Endothelial cell of umbilical vein (primary cell): Measurements from ENCODE around the gene NFIC. TPM values are rescaled to one million over a fixed set of nuclear protein-coding genes. Genes with fewer than 3 reads are reported as not detected.

Source experiments
- BruUV-seq: library from RNA; stranded (reverse); fragments of 400-500 nt; replicated peaks from 2 replicates; lab custom pipeline; 2021; lab: Mats Ljungman, UMichigan
- CTCF ChIA-PET: fragments of 300-600, 350-600 bp; sonication (Branson Sonifier 250); formaldehyde crosslinking; loops from one replicate; lab custom pipeline; 2021; ENCODE audit warnings: antibody characterized with exemption, inconsistent platforms; lab: Charles Lee
- POLR2A ChIA-PET: fragments of 300-600, 350-600 bp; sonication (Branson Sonifier 250); formaldehyde crosslinking; loops from one replicate; lab custom pipeline; 2021; ENCODE audit warnings: antibody characterized with exemption, inconsistent platforms; lab: Charles Lee
- DNase-seq: peaks from one replicate; pipeline ENCODE4 v3.0.0-alpha.2; 2011; ENCODE audit warnings: low read depth, low spot score
- FAIRE-seq: peaks from 2 replicates; lab custom pipeline; 2011; peaks lifted over from hg19 to GRCh38; lab: Jason Lieb, UNC
- H2AFZ ChIP-seq: 2 replicates; pipeline ENCODE4 v1.6.0; 2012; ENCODE audit warnings: low read depth, low read length, control low read depth, inconsistent platforms
- H3K27ac ChIP-seq: 2 replicates; pipeline ENCODE4 v1.5.1; 2011; ENCODE audit warnings: low read depth, mild to moderate bottlenecking, control low read depth, low read length, moderate library complexity; ENCODE audit not compliant: insufficient read depth
- H3K27me3 ChIP-seq, 2 experiments: 2 replicates each; pipeline versions ENCODE4 v1.6.0 to v1.6.1; 2011; ENCODE audit warnings: low read length in 2 of 2, mixed read lengths in 1 of 2; ENCODE audit not compliant: control insufficient read depth in 2 of 2, insufficient read depth in 2 of 2
- H3K36me3 ChIP-seq, 2 experiments: 2 replicates in 1 of 2; 3 replicates in 1 of 2; pipeline ENCODE4 v1.5.1; 2011; ENCODE audit warnings: low read length in 2 of 2, mild to moderate bottlenecking in 1 of 2, moderate library complexity in 1 of 2; ENCODE audit not compliant: control insufficient read depth in 2 of 2, insufficient read depth in 2 of 2; ENCODE audit errors: extremely low read depth in 1 of 2
- H3K4me1 ChIP-seq: 3 replicates; pipeline ENCODE4 v1.5.1; 2011; ENCODE audit warnings: mild to moderate bottlenecking, low read length; ENCODE audit not compliant: control insufficient read depth, insufficient read depth; ENCODE audit errors: extremely low read depth
- H3K4me2 ChIP-seq: 2 replicates; pipeline ENCODE4 v1.6.1; 2011; ENCODE audit warnings: low read length, control low read depth, mixed read lengths; ENCODE audit not compliant: insufficient read depth
- H3K4me3 ChIP-seq, 3 experiments: fragments of 200-600 bp in 1 of 3; sonication (generic), shearing (Covaris generic) in 1 of 3; replicated peaks in 1 of 3; 2 replicates each; pipeline ENCODE4 v1.5.1; 2011 to 2016; ENCODE audit warnings: control low read depth in 3 of 3, low read length in 3 of 3, mild to moderate bottlenecking in 2 of 3, inconsistent platforms in 1 of 3, low read depth in 1 of 3, moderate library complexity in 1 of 3; ENCODE audit not compliant: insufficient read depth in 1 of 3
- H3K79me2 ChIP-seq: 2 replicates; pipeline ENCODE4 v1.6.0; 2012; ENCODE audit warnings: low read length, inconsistent platforms; ENCODE audit not compliant: control insufficient read depth, insufficient read depth
- H3K9ac ChIP-seq: replicated peaks from 2 replicates; pipeline ENCODE3; 2011; ENCODE audit warnings: low read length, control low read depth; ENCODE audit not compliant: insufficient read depth; ENCODE audit errors: extremely low read depth
- H3K9me1 ChIP-seq: replicated peaks from 3 replicates; pipeline ENCODE4 v1.6.0; 2011; ENCODE audit warnings: mild to moderate bottlenecking, low read length; ENCODE audit not compliant: control insufficient read depth, insufficient read depth; ENCODE audit errors: extremely low read depth
- H3K9me3 ChIP-seq: replicated peaks from 2 replicates; pipeline ENCODE4 v1.5.1; 2012; ENCODE audit warnings: low read length, inconsistent platforms; ENCODE audit not compliant: control insufficient read depth, insufficient read depth
- H4K20me1 ChIP-seq: replicated peaks from 2 replicates; pipeline ENCODE3; 2011; ENCODE audit warnings: mild to moderate bottlenecking, low read length; ENCODE audit not compliant: control insufficient read depth, insufficient read depth; ENCODE audit errors: extremely low read depth
- CTCF ChIP-seq, 2 donors: IDR thresholded peaks; 1 replicate in 1 of 2; 2 replicates in 1 of 2; pipeline ENCODE4 v1.5.1; 2011; ENCODE audit warnings: low read length in 2 of 2, mild to moderate bottlenecking in 2 of 2, moderate library complexity in 2 of 2, control low read depth in 1 of 2, inconsistent platforms in 1 of 2, low read depth in 1 of 2; ENCODE audit not compliant: insufficient read depth in 1 of 2; ENCODE audit errors: extremely low read depth in 1 of 2
- EZH2 ChIP-seq: IDR thresholded peaks from 2 replicates; pipeline ENCODE4 v1.6.1; 2012; ENCODE audit warnings: borderline replicate concordance, low read depth, mild to moderate bottlenecking, moderate library complexity, low read length, inconsistent platforms; ENCODE audit not compliant: severe bottlenecking
- FOS ChIP-seq: IDR thresholded peaks from 2 replicates; pipeline ENCODE4 v1.6.1; 2011; ENCODE audit warnings: mild to moderate bottlenecking, low read length, moderate library complexity, borderline replicate concordance; ENCODE audit not compliant: insufficient read depth
- GATA2 ChIP-seq: IDR thresholded peaks from 2 replicates; pipeline ENCODE4 v1.7.0; 2011; ENCODE audit warnings: low read depth, mild to moderate bottlenecking, moderate library complexity, mixed read lengths, low read length; ENCODE audit not compliant: insufficient read length, insufficient read depth
- JUN ChIP-seq: IDR thresholded peaks from 2 replicates; pipeline ENCODE4 v1.6.1; 2011; ENCODE audit warnings: borderline replicate concordance, low read depth; ENCODE audit not compliant: insufficient read length, insufficient read depth
- MAX ChIP-seq: IDR thresholded peaks from 2 replicates; pipeline ENCODE4 v1.6.1; 2011; ENCODE audit not compliant: insufficient read depth, insufficient read length
- MYC ChIP-seq: IDR thresholded peaks from one replicate; pipeline ENCODE4 v1.6.1; 2011; ENCODE audit warnings: mild to moderate bottlenecking, low read depth, low read length
- POLR2A ChIP-seq: IDR thresholded peaks from 2 replicates; pipeline ENCODE4 v1.6.1; 2012; ENCODE audit warnings: low read depth, mild to moderate bottlenecking, control low read depth, low read length
- POLR2AphosphoS5 ChIP-seq: IDR thresholded peaks from 2 replicates; pipeline ENCODE4 v1.6.1; 2012; ENCODE audit warnings: low read depth, mild to moderate bottlenecking, control low read depth, low read length, moderate library complexity; ENCODE audit not compliant: insufficient read depth
- dilution Hi-C: fragments of 300-500 bp; cut with MboI; formaldehyde crosslinking; loops from one replicate; pipeline ENCODE4 v1.15.0; 2019; ENCODE audit warnings: low sequenced_read_pairs; ENCODE audit not compliant: extremely low pct_ligation_motif_present
- intact Hi-C: fragments of 100-400 bp; cut with micrococcal nuclease; formaldehyde crosslinking; loops from one replicate; pipeline ENCODE4 v1.10.0; 2022
- polyA plus RNA-seq, 4 experiments: library from polyadenylated mRNA; depleted of rRNA in 3 of 4; stranded (reverse) in 3 of 4; unstranded in 1 of 4; fragments of >200 nt; gene quantifications; 2 replicates each; pipeline versions ENCODE4 v1.2.1 to v1.2.3, GENCODE V29; 2011 to 2012; ENCODE audit warnings: missing spikeins in 1 of 4
- total RNA-seq: library from RNA; stranded (reverse); gene quantifications from 2 replicates; pipeline ENCODE4 v1.2.3, GENCODE V29; 2021

NFIC gene
- total and polyA plus RNA-seq, 2 donors (not counting 3 experiments of a cell fraction or from before 2014, with no cell fraction given) = 11.4 to 133 TPM

- Histone ChIP-seq H3K4me1 (peaks cover 37% of the 10 kb centered on the region), H3K4me2 (no peak overlapping the region), H3K9me3 (no peaks in the 10 kb centered on the region), H3K79me2 (peaks cover 88% of the 10 kb centered on the region), H3K4me3 (no peak overlapping the region), H3K27me3 (no peaks in the 10 kb centered on the region), H4K20me1 (no peaks in the 10 kb centered on the region), H3K9ac (no peak overlapping the region), H3K9me1 (no peaks in the 10 kb centered on the region), H3K36me3 (no peaks in the 10 kb centered on the region), H2AFZ (no peak overlapping the region), H3K27ac (no peak overlapping the region)
- POLR2A ChIA-PET = interaction anchor here (0.7 kb wide), 1 partner anchor 9 kb away, joined by 4 read pairs; no protein-coding TSS in a partner anchor
- dilution Hi-C loops = no loop called here
- no TSS peak for BruUV-seq
- CTCF ChIA-PET = interaction anchor here (2.3 kb wide), 1 partner anchor 59 kb away, joined by 10 read pairs; no protein-coding TSS in a partner anchor
- no peak for FAIRE-seq
- intact Hi-C loops = no loop called here
- DNase-seq = no peak
- TF ChIP-seq POLR2A (no peak), POLR2AphosphoS5 (no peak), GATA2 (no peak), FOS (no peak), EZH2 (no peak), CTCF (IDR thresholded peaks at IDR 0.05; ENCODE audit: extremely low read depth in 1 of 2, insufficient read depth in 1 of 2, low read depth in 1 of 2, low read length in 2 of 2) (no peak), JUN (no peak), MAX (no peak), MYC (no peak)
Measured at GRCh38 chr19:3370214-3370720, 3.9 kb downstream of the NFIC start.
